Small intestine (tissue), 7 donors: ENCODE results near the gene KMT2D. TPM values are rescaled to one million over a fixed set of nuclear protein-coding genes. Genes with fewer than 3 reads are reported as not detected.

Experiments used
- DNase-seq, 2 donors: peaks; one replicate each; pipeline versions ENCODE4 v3.0.0 to v3.0.0-alpha.2; 2013
- FAIRE-seq: peaks from 2 replicates; lab custom pipeline; 2012; peaks lifted over from hg19 to GRCh38; lab: Jason Lieb, UNC
- H3K27ac ChIP-seq, 3 donors: one replicate each; pipeline ENCODE4 v1.5.1; 2013; ENCODE audit warnings: low read length in 2 of 3, mild to moderate bottlenecking in 2 of 3, control low read depth in 1 of 3, inconsistent platforms in 1 of 3, low read depth in 1 of 3, moderate library complexity in 1 of 3
- H3K27me3 ChIP-seq, 3 donors: one replicate each; pipeline ENCODE4 v1.6.1; 2013; ENCODE audit warnings: low read length in 3 of 3, inconsistent platforms in 1 of 3; ENCODE audit not compliant: control insufficient read depth in 3 of 3, insufficient read depth in 3 of 3
- H3K36me3 ChIP-seq, 3 donors: one replicate each; pipeline ENCODE4 v1.6.1; 2013; ENCODE audit warnings: low read length in 3 of 3, inconsistent platforms in 1 of 3, low read depth in 1 of 3, mild to moderate bottlenecking in 1 of 3, moderate library complexity in 1 of 3; ENCODE audit not compliant: control insufficient read depth in 3 of 3, insufficient read depth in 2 of 3
- H3K4me1 ChIP-seq, 3 donors: one replicate each; pipeline ENCODE4 v1.6.1; 2013; ENCODE audit warnings: low read length in 2 of 3, inconsistent platforms in 1 of 3, low read depth in 1 of 3, mild to moderate bottlenecking in 1 of 3, moderate library complexity in 1 of 3; ENCODE audit not compliant: control insufficient read depth in 3 of 3, insufficient read depth in 2 of 3
- H3K4me3 ChIP-seq, 3 donors: one replicate each; pipeline ENCODE4 v1.5.1; 2013; ENCODE audit warnings: low read length in 3 of 3, control low read depth in 1 of 3, inconsistent platforms in 1 of 3, low read depth in 1 of 3, mild to moderate bottlenecking in 1 of 3, moderate library complexity in 1 of 3
- H3K9me3 ChIP-seq, 2 donors: one replicate each; pipeline ENCODE4 v1.6.1; 2013; ENCODE audit warnings: low read depth in 1 of 2, low read length in 1 of 2; ENCODE audit not compliant: control insufficient read depth in 2 of 2, insufficient read depth in 1 of 2
- WGBS, 3 donors: extraction: QIAGEN DNeasy Blood & Tissue Kit; methylation state at CpG; one replicate each; pipeline ENCODE4 v1.1.7; 2013; 5-methylcytosine and 5-hydroxymethylcytosine counted together
- polyA plus RNA-seq, 4 donors: library from polyadenylated mRNA; stranded (reverse) in 3 of 4; unstranded in 1 of 4; fragments of 200-250 nt in 3 of 4; fragments of 120-200 nt in 1 of 4; gene quantifications; one replicate each; pipeline versions ENCODE4 v1.2.1 to v1.2.3, GENCODE V29; 2013
- donor health status: healthy with polysubstance abuse.
- donor health status: control.
- donor health status: control.
- donor health status: Bipolar disorder and iron deficiency.
- donor health status: healthy.

Gene KMT2D
- polyA plus RNA-seq, 4 donors: 5.4 to 46.5 (median 22.8) TPM

GRCh38 chr12:49039421-49040363 is 20.9 kb downstream of the KMT2D start:
- H3K4me3 ChIP-seq: no peak overlapping the region
- H3K27ac ChIP-seq: no peak overlapping the region
- no peaks in the 10 kb centered on the region for H3K4me1 ChIP-seq
- WGBS, 3 donors: 92 to 96% (median 93%) methylated on average over 30 of the region's 30 CpGs
- H3K9me3 ChIP-seq: no peaks in the 10 kb centered on the region
- FAIRE-seq (no peak), DNase-seq (no peak)
- H3K36me3 ChIP-seq: peaks cover 43 to 88% (median 72%) of the 10 kb centered on the region in 3 donors
- H3K27me3 ChIP-seq: no peaks in the 10 kb centered on the region

DNA sequence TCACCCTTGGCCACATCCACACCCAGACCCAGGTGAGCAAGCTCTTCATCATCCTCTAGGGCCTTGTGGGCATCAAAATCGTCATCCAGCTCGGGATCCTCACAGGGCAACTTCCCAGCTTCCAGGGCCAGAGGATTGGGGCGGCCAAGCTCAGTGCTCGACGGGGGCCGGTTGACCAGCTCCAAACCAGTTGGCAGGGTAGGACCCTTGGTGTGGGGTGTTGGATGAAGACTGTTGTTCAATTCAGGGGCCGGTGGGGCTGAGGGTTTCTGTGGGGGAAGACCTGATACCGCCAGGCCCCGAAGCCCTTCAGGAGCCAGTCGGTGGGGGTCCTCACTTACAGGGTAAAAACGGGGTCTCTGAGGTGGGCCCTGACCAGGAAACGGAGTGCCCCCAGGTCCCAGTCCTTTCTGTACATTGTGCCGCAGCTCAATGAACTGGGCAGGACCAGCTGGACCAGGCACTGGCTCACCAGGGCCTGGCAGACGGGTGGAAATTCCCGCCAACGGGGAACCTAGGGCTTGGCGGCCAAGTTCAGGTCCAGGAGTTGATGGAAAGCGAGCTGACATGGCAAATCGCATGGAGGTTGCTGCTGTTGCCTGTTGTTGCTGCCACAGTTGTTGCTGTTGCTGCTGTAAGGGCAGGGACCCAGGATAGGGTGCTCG is 22.2 kb downstream of the KMT2D start:
- 94% methylated on average over 20 of the region's 20 CpGs for WGBS, 3 donors
- peaks cover 46 to 88% (median 67%) of the 10 kb centered on the region in 3 donors for H3K36me3 ChIP-seq
- no peak for FAIRE-seq

GRCh38 chr12:49037947-49038237 is 22.7 kb downstream of the KMT2D start:
- no peak overlapping the region for H3K4me3 ChIP-seq
- H3K4me1 ChIP-seq: no peaks in the 10 kb centered on the region
- FAIRE-seq: no peak
- no peaks in the 10 kb centered on the region for H3K27me3 ChIP-seq
- WGBS, 3 donors: 85 to 94% (median 91%) methylated on average over 7 of the region's 7 CpGs
- H3K27ac ChIP-seq: no peak overlapping the region
- no peak for DNase-seq
- H3K36me3 ChIP-seq: peaks cover 48 to 88% (median 66%) of the 10 kb centered on the region in 3 donors
- H3K9me3 ChIP-seq: no peaks in the 10 kb centered on the region

More for the DNA sequence above, 22.2 kb downstream of the KMT2D start:
- no peak for DNase-seq
- no peaks in the 10 kb centered on the region for H3K9me3 ChIP-seq
- H3K4me3 ChIP-seq: no peak overlapping the region
- H3K27ac ChIP-seq: no peak overlapping the region
- H3K27me3 ChIP-seq: no peaks in the 10 kb centered on the region
- no peaks in the 10 kb centered on the region for H3K4me1 ChIP-seq

GRCh38 chr12:49037111-49037946 is 23.3 kb downstream of the KMT2D start:
- no peak for DNase-seq
- FAIRE-seq: no peak
- H3K36me3 ChIP-seq: peaks cover 49 to 88% (median 64%) of the 10 kb centered on the region in 3 donors

GRCh38 chr12:49036029-49036428 is 24.6 kb downstream of the KMT2D start:
- DNase-seq (no peak), FAIRE-seq (no peak)
- 78 to 91% (median 85%) methylated on average over 4 of the region's 4 CpGs for WGBS, 3 donors
- no peak overlapping the region for H3K27ac ChIP-seq
- H3K4me3 ChIP-seq: no peak overlapping the region
- H3K27me3 ChIP-seq: no peaks in the 10 kb centered on the region
- H3K36me3 ChIP-seq: peaks cover 42 to 88% (median 51%) of the 10 kb centered on the region in 3 donors
- no peaks in the 10 kb centered on the region for H3K4me1 ChIP-seq
- H3K9me3 ChIP-seq: no peaks in the 10 kb centered on the region

More at GRCh38 chr12:49037111-49037946, 23.3 kb downstream of the KMT2D start:
- no peak overlapping the region for H3K4me3 ChIP-seq
- no peaks in the 10 kb centered on the region for H3K27me3 ChIP-seq
- H3K9me3 ChIP-seq: no peaks in the 10 kb centered on the region
- 95 to 96% (median 95%) methylated on average over 9 of the region's 9 CpGs for WGBS, 3 donors
- H3K4me1 ChIP-seq: no peaks in the 10 kb centered on the region
- no peak overlapping the region for H3K27ac ChIP-seq

- H3K4me3 ChIP-seq: no peak overlapping the region
- FAIRE-seq: no peak
- H3K36me3 ChIP-seq: peaks cover 30 to 86% (median 47%) of the 10 kb centered on the region in 3 donors
- H3K27ac ChIP-seq: no peak overlapping the region
- H3K4me1 ChIP-seq: no peaks in the 10 kb centered on the region
- H3K9me3 ChIP-seq: no peaks in the 10 kb centered on the region
- no peaks in the 10 kb centered on the region for H3K27me3 ChIP-seq
- no peak for DNase-seq
- 80 to 90% (median 89%) methylated on average over 4 of the region's 4 CpGs for WGBS, 3 donors
Measured at GRCh38 chr12:49034286-49034622, 26.3 kb downstream of the KMT2D start.

- Histone ChIP-seq H3K36me3 (peaks cover 29 to 87% (median 42%) of the 10 kb centered on the region in 3 donors), H3K9me3 (no peaks in the 10 kb centered on the region), H3K27ac (no peak overlapping the region), H3K27me3 (no peaks in the 10 kb centered on the region), H3K4me3 (no peak overlapping the region), H3K4me1 (no peaks in the 10 kb centered on the region)
- no peak for DNase-seq
- no peak for FAIRE-seq
- 82 to 95% (median 90%) methylated on average over 12 of the region's 12 CpGs for WGBS, 3 donors
Measured at GRCh38 chr12:49033611-49034285, 26.8 kb downstream of the KMT2D start.
